ENCODE results near the gene CCDC122. TPM values are rescaled to one million over a fixed set of nuclear protein-coding genes. Genes with fewer than 3 reads are reported as not detected.

The CCDC122 gene
- total and polyA plus RNA-seq, 2 experiments from 2014 or later: 5.3 to 10.3 TPM

DNA sequence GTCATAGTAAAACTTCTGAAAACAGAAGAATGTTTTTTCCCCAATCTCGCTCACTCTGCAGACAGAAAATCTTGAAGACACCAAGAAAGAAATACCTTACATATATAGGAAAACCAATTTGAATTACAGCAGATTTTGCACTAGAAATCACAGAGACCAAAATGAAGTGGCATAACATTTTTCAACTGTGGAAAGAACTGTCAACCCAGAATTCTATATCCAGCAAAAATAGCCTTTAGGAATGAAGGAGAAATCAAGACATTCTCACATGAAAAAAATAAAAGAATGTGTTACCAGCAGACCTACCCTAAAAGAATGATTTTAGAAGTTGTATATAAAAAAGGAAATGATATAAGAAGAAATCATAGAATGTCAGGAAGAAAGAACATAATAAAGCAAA is 28.7 kb downstream of the CCDC122 start:
- H3K79me2 ChIP-seq: no peaks in the 10 kb centered on the region
- H3K4me1 ChIP-seq (ENCODE audit: insufficient read depth): no peaks in the 10 kb centered on the region

GRCh38 chr13:43848001-43848649 is 31.4 kb downstream of the CCDC122 start:
- TF ChIP-seq EZH2 (IDR thresholded peaks at IDR 0.05; ENCODE audit: borderline replicate concordance) (no peak), EZH2phosphoT487 (IDR thresholded peaks at IDR 0.05; ENCODE audit: low read depth, severe bottlenecking, unreplicated experiment) (no peak), CTCF (IDR thresholded peaks at IDR 0.05; ENCODE audit: poor library complexity) (no peak)
- Histone ChIP-seq H3K79me2 (no peaks in the 10 kb centered on the region), H3K4me2 (no peak overlapping the region), H3K9me2 (replicated peaks; ENCODE audit: insufficient read depth) (no peaks in the 10 kb centered on the region), H3K4me3 (no peak overlapping the region), H3K4me1 (ENCODE audit: insufficient read depth) (no peaks in the 10 kb centered on the region), H3K36me3 (replicated peaks; ENCODE audit: insufficient read depth, low read depth) (peaks cover 4% of the 10 kb centered on the region), H3K27me3 (no peaks in the 10 kb centered on the region), H2AFZ (no peak overlapping the region), H3K9me3 (ENCODE audit: low read depth) (peaks cover 18% of the 10 kb centered on the region), H3K27ac (no peak overlapping the region), H4K20me1 (ENCODE audit: insufficient read depth, poor library complexity, severe bottlenecking) (no peaks in the 10 kb centered on the region)
- no peak for DNase-seq (ENCODE audit: low spot score)
- 88% methylated on average over 1 of the region's 1 CpG for WGBS (ENCODE audit: low lambda C conversion rate, missing lambda C conversion rate)

More for the DNA sequence above, 28.7 kb downstream of the CCDC122 start:
- no peak for DNase-seq (ENCODE audit: low spot score)
- 100% methylated on average over 1 of the region's 1 CpG for WGBS (ENCODE audit: low lambda C conversion rate, missing lambda C conversion rate)
- peaks cover 4% of the 10 kb centered on the region for H3K36me3 ChIP-seq (replicated peaks; ENCODE audit: insufficient read depth, low read depth)
- H3K27me3 ChIP-seq: no peaks in the 10 kb centered on the region
- no peak overlapping the region for H2AFZ ChIP-seq
- no peaks in the 10 kb centered on the region for H3K9me2 ChIP-seq (replicated peaks; ENCODE audit: insufficient read depth)
- H3K9me3 ChIP-seq (ENCODE audit: low read depth): peaks cover 27% of the 10 kb centered on the region
- H3K27ac ChIP-seq: no peak overlapping the region
- TF ChIP-seq EZH2phosphoT487 (IDR thresholded peaks at IDR 0.05; ENCODE audit: low read depth, severe bottlenecking, unreplicated experiment): no peak
- TF ChIP-seq CTCF (IDR thresholded peaks at IDR 0.05; ENCODE audit: poor library complexity): no peak
- TF ChIP-seq EZH2 (IDR thresholded peaks at IDR 0.05; ENCODE audit: borderline replicate concordance): no peak
- H3K4me2 ChIP-seq: no peak overlapping the region
- no peaks in the 10 kb centered on the region for H4K20me1 ChIP-seq (ENCODE audit: insufficient read depth, poor library complexity, severe bottlenecking)
- H3K4me3 ChIP-seq: no peak overlapping the region

- Histone ChIP-seq H4K20me1 (ENCODE audit: insufficient read depth, poor library complexity, severe bottlenecking) (no peaks in the 10 kb centered on the region), H3K36me3 (replicated peaks; ENCODE audit: insufficient read depth, low read depth) (no peaks in the 10 kb centered on the region), H3K4me1 (ENCODE audit: insufficient read depth) (no peaks in the 10 kb centered on the region), H3K4me3 (no peak overlapping the region), H3K27ac (no peak overlapping the region), H2AFZ (no peak overlapping the region), H3K4me2 (no peak overlapping the region), H3K9me2 (replicated peaks; ENCODE audit: insufficient read depth) (no peaks in the 10 kb centered on the region), H3K27me3 (no peaks in the 10 kb centered on the region), H3K9me3 (ENCODE audit: low read depth) (peaks cover 7% of the 10 kb centered on the region), H3K79me2 (no peaks in the 10 kb centered on the region)
- WGBS (ENCODE audit: low lambda C conversion rate, missing lambda C conversion rate): 89% methylated on average over 3 of the region's 3 CpGs
- no peak for DNase-seq (ENCODE audit: low spot score)
- TF ChIP-seq EZH2 (IDR thresholded peaks at IDR 0.05; ENCODE audit: borderline replicate concordance) (no peak), EZH2phosphoT487 (IDR thresholded peaks at IDR 0.05; ENCODE audit: low read depth, severe bottlenecking, unreplicated experiment) (no peak), CTCF (IDR thresholded peaks at IDR 0.05; ENCODE audit: poor library complexity) (no peak)
Observed at GRCh38 chr13:43846496-43847158, 32.9 kb downstream of the CCDC122 start.
